Activated T-cell treated with anti-CD3 and anti-CD28 coated beads, Interleukin-2, amount 50 U/mL, for 48 hours (primary cell): Measurements from ENCODE around the gene CLTRN.
"Not testable (repeated sequence)": the region's sequence is repeated elsewhere in the genome, so short reads cannot be mapped to it uniquely, and the experiment has no call there.

Source experiments
- DNase-seq, 2 experiments: peaks; one replicate each; pipeline ENCODE4 v3.0.0-alpha.2; 2020

Gene CLTRN, protein sequence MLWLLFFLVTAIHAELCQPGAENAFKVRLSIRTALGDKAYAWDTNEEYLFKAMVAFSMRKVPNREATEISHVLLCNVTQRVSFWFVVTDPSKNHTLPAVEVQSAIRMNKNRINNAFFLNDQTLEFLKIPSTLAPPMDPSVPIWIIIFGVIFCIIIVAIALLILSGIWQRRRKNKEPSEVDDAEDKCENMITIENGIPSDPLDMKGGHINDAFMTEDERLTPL

GRCh38 chrX:15664487-15665444 lies at the start of gene CLTRN:
TSS of gene CLTRN (minus strand) at chrX:15664805. CDS start at chrX:15664775, 30 bp downstream.
- no peak for DNase-seq

- DNase-seq, result not testable (repeated sequence)
These were observed 39.7 kb upstream of the CLTRN start for GRCh38 chrX:15704273-15704672.

DNA sequence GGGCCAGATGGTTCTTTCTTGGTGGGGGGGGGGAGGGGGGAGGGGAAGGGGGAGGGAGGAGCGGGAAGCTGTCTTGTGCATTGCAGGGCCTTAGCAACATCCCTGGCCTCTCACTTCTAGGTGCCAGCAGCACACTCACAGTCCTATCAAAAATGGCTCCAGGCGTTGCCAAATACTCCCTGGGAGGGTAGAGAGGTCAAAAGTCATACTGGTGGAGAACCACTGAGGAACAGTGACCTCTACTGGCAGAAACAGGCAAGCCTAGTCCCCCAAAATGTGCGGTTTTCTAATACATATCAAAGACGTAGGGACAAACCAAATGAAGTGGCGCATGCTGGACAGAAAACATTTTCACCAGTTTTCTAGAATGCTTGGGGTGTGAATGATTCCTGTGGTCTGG lies 39.2 kb upstream of the CLTRN start:
- DNase-seq, result not testable (repeated sequence)

DNA sequence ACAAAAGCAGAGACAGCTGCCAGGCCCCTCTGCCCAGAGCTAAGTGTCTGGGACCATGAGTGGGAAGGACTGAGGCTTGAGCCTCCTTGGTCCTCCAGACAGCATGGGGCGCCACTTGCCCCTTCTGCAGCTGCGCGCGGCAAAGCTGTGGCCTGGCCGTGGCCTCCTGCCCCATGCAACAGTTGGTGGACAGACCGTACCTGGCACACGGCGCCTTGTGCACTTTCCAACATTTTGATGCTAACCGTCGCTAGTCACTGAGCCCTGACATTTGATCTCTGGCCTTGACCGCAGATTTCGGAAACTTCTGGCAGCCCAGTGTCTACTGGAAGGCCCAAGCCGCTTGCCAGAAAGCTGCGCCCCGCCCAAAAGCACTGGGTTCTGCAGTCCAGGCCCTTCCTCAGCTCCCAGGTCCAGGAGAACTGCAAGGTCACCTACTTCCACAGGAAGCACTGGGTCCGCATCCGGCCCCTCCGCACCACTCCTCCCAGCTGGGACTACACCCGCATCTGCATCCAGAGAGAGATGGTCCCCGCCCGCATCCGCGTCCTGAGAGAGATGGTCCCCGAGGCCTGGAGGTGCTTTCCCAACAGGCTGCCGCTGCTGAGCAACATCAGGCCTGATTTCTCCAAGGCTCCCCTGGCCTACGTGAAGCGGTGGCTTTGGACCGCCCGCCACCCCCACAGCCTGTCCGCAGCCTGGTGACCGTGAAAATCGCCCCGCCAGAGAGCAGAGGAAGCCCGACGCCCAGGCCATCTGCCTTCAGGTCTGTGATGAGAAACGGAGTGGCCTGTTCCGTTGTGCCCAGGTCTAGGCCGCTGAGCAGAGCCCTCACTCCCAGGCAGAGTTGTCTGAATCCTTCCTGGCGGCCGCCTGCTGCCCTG lies 38.1 kb upstream of the CLTRN start:
- DNase-seq, result no peak

DNA sequence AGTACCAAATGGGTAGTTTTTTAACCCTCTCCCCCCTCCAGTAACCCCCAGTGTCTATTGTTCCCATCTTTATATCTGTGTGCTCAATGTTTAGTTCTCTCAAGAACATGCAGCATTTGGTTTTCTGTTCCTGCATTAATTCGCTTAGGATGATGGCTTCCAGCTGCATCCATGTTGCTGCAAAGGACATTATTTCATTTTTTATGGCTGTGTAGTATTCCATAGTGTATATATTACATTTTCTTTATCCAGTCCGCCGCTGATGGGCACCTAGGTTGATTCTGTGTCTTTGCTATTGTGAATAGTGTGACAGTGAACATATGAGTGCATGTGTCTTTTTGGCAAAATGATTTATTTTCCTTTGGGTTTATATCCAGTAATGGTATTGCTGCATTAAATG lies 31.9 kb upstream of the CLTRN start:
- DNase-seq, result no peak

DNA sequence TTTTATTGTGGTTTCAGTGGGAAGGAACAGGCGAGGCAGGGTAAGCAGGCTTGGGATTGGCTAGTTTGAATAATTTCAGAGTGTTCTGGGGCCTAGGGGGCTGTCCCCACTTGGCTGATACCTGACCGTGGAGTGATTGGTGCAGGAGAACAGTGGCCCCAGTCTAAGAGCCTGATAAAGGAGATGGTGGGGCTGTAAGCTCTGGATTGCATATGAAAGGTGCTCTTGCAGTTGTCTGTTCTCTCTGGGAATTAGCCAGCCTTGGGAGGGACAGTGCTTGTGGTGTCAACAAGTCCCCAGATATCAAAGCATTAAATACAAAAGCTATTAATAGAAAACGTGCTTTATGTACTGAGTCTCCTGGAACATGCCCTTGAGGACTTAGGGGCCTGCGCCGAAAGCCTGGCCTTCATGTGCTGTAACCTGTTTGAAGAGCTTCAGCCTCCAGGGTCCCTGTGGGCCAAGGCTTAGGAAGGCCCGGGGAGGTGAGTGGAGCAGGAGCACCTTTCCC lies 30.4 kb upstream of the CLTRN start:
- no peak for DNase-seq

DNA sequence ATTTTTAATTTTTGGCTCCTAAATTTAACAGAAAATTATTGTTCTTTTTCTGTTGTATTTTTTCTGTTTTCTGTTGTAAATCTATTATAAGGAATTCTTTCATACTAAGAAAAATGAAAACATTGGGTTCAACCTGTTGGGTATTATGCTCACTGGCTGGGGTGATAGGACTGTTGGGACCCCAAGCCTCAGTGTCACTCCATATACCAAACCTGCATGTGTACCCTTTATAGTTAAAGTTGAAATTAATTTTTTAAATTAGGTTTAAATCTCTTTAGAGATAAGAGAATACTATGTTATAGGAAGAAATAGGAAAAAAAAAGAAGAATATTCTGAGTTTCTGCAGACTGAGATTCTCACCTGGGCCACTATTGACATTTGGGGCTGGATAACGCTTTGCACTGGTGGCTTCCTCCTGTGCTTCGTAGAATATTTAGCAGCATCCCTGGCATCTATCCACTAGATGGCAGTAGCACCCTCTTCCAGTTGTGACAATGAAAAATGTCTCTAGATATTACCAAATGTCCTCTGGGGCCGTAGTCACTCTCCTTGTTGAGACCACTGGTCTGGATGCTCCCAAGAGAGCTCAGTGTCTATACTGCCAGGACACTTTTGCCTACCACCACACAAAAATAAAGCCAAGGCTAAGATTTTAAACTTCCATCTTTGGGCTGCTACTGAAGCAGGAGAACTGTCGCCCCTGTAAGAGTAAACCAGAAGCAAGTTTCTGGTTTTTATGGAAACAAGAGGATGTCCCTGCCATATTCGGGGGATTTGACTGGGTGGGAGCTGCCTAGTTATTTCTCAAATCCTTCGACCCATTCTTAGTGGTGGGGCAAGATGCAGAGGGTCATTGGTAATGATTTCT lies 22.4 kb upstream of the CLTRN start:
- DNase-seq, result peak; percentile 64 to 65

DNA sequence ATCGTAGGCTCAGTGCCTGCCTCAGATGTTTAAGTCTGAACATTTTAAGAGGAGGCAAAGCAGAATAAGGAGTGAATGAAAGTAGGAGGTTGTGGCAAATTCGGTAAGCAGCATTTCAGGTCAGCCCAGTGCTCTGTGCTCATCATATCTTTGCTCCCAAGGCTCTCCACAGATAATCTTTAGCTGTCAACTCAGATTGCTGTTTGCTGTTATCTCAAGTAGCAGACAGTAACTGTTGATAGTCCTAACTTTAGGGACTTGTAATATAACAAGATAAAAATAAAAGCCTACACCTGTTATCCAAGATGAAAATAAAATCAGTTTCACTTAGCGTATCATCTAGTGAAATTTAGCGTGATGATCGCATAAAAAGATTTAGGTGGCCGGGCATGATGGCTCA lies 18.6 kb upstream of the CLTRN start:
- no peak for DNase-seq

DNA sequence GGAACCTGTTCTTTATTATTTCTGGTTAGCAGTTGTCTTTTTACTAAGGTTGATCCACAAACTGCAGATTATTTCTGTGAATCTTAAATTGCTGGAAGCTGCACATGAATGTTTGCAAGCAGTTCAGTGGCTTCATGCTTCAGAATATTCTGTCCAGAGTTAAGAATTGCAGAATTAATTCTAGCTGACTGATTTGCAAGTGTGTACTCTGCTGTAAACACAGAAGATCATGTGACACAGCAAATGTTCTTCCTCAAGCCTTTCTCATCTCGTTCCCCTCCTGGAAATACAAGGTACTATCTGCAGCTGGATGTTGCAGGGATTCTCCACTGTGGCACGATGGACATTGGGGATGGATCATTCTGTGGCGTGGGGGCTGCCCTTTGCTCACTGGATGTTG lies 16.8 kb upstream of the CLTRN start:
- no peak for DNase-seq

- DNase-seq, result no peak
These were observed 15.8 kb upstream of the CLTRN start for GRCh38 chrX:15680401-15680800.

DNA sequence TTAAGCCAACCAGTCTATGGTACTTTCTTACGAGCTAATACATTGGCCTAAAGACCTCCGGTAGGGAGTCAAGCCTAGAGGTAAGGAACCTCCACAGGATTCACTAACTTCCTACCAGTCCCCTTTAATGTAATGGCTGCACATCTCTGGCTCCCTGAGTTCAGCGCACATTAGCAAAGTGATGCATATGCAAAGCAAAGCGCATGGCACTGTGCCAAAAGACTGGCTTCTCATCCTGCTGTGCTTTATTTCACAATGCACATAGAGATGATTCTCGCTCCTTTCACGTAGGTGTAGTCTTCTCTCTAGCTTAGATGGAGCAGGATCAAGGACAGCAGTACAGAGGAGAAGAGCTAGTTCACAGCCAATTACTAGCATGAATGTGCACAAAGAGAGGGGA lies 14.6 kb upstream of the CLTRN start:
- no peak for DNase-seq

DNA sequence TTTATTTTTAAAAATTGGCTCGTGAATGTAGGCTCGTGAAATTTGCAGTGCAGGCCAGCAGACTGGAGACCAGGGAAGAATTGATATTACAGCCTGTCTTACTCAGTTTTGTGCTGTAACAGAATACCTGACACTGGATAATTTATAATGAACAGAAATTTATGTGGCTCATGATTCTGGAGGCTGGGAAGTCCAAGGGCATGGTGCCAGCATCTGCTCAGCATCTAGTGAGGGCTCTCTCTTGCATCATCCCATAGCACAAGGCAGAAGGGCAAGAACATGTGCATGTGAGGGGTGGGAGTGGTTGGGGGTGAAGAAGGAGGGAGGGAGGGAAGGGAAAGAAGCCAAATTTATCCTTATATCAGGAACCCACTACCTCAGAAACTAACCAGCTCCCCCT lies 13.7 kb upstream of the CLTRN start:
- no peak for DNase-seq

GRCh38 chrX:15676886-15677285 lies 12.3 kb upstream of the CLTRN start:
- no peak for DNase-seq

- DNase-seq, result peak; percentile 93 to 95
These were observed 10.9 kb upstream of the CLTRN start for GRCh38 chrX:15675490-15675921.

DNA sequence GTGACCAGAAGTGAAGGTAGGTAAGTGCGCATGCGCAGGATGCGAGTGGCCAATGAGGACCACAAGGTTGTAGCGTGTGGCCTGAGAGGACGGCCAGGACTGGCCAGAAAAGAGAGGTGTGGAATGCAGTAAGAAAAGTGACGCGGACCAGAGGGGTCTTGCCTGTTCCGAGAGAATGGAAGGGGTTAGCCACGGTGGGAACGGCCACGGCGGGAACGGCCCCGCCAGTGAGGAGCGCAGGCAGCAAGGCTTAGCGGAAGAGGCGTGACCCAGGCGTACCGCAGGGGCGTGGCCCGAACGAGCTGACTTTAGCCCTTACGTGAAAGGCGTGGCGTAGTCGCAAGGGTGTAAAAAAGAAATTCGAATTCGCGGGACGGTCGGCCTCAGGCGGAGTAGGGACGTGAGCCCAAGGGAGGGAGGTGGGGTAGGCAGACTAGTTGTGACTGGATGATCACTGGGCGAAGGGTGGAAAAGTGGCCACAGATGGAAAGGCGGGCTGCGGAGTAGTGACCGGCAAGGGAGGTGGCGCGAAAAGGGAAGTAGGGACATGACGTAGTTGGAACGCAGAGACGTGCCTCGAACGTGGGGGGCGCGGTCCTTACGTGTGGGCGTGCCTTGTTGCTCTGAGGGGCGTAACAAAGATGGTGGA lies 10.4 kb upstream of the CLTRN start:
- peak; percentile 95 for DNase-seq

- no peak for DNase-seq
These were observed 9.9 kb upstream of the CLTRN start for GRCh38 chrX:15674514-15674840.

DNA sequence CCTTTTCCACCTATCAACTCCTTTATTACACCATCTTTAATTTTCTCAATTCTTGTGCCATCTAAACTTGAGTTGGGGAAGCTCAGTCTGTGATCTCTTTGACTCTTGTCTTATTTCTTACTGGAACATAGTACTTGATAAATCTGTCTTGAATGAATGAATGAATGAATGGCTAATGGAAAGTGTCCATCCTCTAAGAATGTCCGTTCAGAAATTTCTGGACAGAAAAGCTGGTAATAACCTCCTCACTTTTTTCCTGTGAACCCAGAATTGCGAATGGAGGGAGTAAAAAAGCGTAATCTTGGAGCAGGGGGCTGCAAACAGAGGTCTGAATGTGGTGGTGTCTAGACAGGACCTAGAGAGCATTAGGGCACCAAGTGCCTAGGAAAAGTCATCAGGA lies 9.4 kb upstream of the CLTRN start:
- no peak for DNase-seq

DNA sequence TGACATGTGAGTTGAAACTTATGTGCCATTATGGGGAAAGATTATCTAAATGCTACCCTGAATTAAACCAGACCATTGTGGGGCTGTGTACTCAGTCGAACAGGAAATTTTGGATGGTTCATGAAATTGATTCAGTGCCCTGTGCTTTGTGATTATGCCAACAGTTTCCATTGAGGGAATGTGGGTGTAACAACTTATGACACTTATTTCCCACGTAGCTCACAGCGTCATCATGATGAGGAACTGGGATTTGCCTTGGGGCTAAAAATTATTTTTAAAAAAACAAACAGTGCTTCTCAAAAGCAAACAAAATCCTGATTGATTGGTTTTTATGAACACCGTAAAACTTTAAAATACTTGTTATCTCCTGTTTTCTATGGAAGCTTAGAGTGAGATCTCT lies 8.3 kb upstream of the CLTRN start:
- DNase-seq, result no peak

- no peak for DNase-seq
These were observed 1.2 kb downstream of the CLTRN start for GRCh38 chrX:15663439-15663838.

GRCh38 chrX:15654804-15655203 lies 9.8 kb downstream of the CLTRN start:
- DNase-seq, result not testable (repeated sequence)

DNA sequence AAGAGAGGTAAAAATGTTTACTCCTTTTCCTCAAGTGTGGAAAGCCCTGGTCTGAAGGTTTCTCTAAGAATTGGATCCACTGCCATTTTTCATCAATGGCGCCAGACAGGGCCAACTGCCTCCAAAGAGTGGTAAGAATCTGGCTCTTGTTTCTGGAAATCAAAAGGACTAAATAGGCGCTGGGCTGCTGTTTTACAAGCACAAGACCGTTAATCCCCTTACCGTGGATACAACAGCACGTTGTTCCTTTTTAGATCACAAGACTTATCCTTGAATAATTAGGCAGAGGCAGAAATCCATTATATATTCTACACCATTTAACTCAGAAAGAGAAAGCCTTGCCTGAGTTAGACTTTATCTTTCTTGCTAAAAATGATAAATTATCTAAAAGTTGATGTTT lies 10.6 kb downstream of the CLTRN start:
- no peak for DNase-seq

DNA sequence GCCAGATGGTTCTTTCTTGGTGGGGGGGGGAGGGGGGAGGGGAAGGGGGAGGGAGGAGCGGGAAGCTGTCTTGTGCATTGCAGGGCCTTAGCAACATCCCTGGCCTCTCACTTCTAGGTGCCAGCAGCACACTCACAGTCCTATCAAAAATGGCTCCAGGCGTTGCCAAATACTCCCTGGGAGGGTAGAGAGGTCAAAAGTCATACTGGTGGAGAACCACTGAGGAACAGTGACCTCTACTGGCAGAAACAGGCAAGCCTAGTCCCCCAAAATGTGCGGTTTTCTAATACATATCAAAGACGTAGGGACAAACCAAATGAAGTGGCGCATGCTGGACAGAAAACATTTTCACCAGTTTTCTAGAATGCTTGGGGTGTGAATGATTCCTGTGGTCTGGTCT lies 17.1 kb downstream of the CLTRN start:
- DNase-seq, result not testable (repeated sequence)
